ENCODE results near the gene DNHD1.

DNHD1 gene

GRCh38 chr11:6572215-6572614 is 75.1 kb downstream of the DNHD1 start:
- H3K27me3 ChIP-seq (ENCODE audit: control insufficient read depth, insufficient read depth, low read length), result no peaks in the 10 kb centered on the region
- H3K4me1 ChIP-seq (ENCODE audit: control insufficient read depth, insufficient read depth, low read length), result no peaks in the 10 kb centered on the region
- no peaks in the 10 kb centered on the region for H3K36me3 ChIP-seq (ENCODE audit: control insufficient read depth, insufficient read depth, low read length)
- no peak for DNase-seq (ENCODE audit: low read depth, low spot score)
- H3K27ac ChIP-seq (ENCODE audit: low read length), result no peak overlapping the region
- no CpG with 5 or more reads among the region's 2 CpGs for WGBS (ENCODE audit: insufficient coverage, insufficient read length)
- H3K9me3 ChIP-seq (ENCODE audit: control insufficient read depth, insufficient read depth, low read length), result no peaks in the 10 kb centered on the region
- no peak overlapping the region for H3K4me3 ChIP-seq (ENCODE audit: low read length)

- no CpG with 5 or more reads among the region's 6 CpGs for WGBS (ENCODE audit: insufficient coverage, insufficient read length)
- H3K27ac ChIP-seq (ENCODE audit: low read length), result no peak overlapping the region
- DNase-seq (ENCODE audit: low read depth, low spot score), result no peak
- H3K9me3 ChIP-seq (ENCODE audit: control insufficient read depth, insufficient read depth, low read length), result no peaks in the 10 kb centered on the region
- H3K36me3 ChIP-seq (ENCODE audit: control insufficient read depth, insufficient read depth, low read length), result no peaks in the 10 kb centered on the region
- H3K4me1 ChIP-seq (ENCODE audit: control insufficient read depth, insufficient read depth, low read length), result no peaks in the 10 kb centered on the region
- H3K27me3 ChIP-seq (ENCODE audit: control insufficient read depth, insufficient read depth, low read length), result no peaks in the 10 kb centered on the region
- no peak overlapping the region for H3K4me3 ChIP-seq (ENCODE audit: low read length)
Measured at GRCh38 chr11:6574816-6575715, 78.0 kb downstream of the DNHD1 start.

- Histone ChIP-seq H3K4me3 (ENCODE audit: low read length) (no peak overlapping the region), H3K9me3 (ENCODE audit: control insufficient read depth, insufficient read depth, low read length) (no peaks in the 10 kb centered on the region), H3K27me3 (ENCODE audit: control insufficient read depth, insufficient read depth, low read length) (no peaks in the 10 kb centered on the region), H3K27ac (ENCODE audit: low read length) (no peak overlapping the region), H3K4me1 (ENCODE audit: control insufficient read depth, insufficient read depth, low read length) (no peaks in the 10 kb centered on the region), H3K36me3 (ENCODE audit: control insufficient read depth, insufficient read depth, low read length) (no peaks in the 10 kb centered on the region)
- DNase-seq (ENCODE audit: low read depth, low spot score), result no peak
- no CpG with 5 or more reads among the region's 6 CpGs for WGBS (ENCODE audit: insufficient coverage, insufficient read length)
Measured at GRCh38 chr11:6576471-6577373, 79.6 kb downstream of the DNHD1 start.

GRCh38 chr11:6578134-6578533 is 81.1 kb downstream of the DNHD1 start:
- DNase-seq (ENCODE audit: low read depth, low spot score), result no peak
- H3K36me3 ChIP-seq (ENCODE audit: control insufficient read depth, insufficient read depth, low read length), result no peaks in the 10 kb centered on the region
- H3K4me1 ChIP-seq (ENCODE audit: control insufficient read depth, insufficient read depth, low read length), result no peaks in the 10 kb centered on the region
- no CpG with 5 or more reads among the region's 1 CpG for WGBS (ENCODE audit: insufficient coverage, insufficient read length)
- no peak overlapping the region for H3K27ac ChIP-seq (ENCODE audit: low read length)
- H3K27me3 ChIP-seq (ENCODE audit: control insufficient read depth, insufficient read depth, low read length), result no peaks in the 10 kb centered on the region
- H3K4me3 ChIP-seq (ENCODE audit: low read length), result no peak overlapping the region
- H3K9me3 ChIP-seq (ENCODE audit: control insufficient read depth, insufficient read depth, low read length), result no peaks in the 10 kb centered on the region

- H3K27me3 ChIP-seq (ENCODE audit: control insufficient read depth, insufficient read depth, low read length), result no peaks in the 10 kb centered on the region
- H3K4me3 ChIP-seq (ENCODE audit: low read length), result no peak overlapping the region
- no peaks in the 10 kb centered on the region for H3K9me3 ChIP-seq (ENCODE audit: control insufficient read depth, insufficient read depth, low read length)
- H3K36me3 ChIP-seq (ENCODE audit: control insufficient read depth, insufficient read depth, low read length), result no peaks in the 10 kb centered on the region
- DNase-seq (ENCODE audit: low read depth, low spot score), result no peak
- H3K27ac ChIP-seq (ENCODE audit: low read length), result no peak overlapping the region
- WGBS (ENCODE audit: insufficient coverage, insufficient read length), result no CpG with 5 or more reads among the region's 2 CpGs
- no peaks in the 10 kb centered on the region for H3K4me1 ChIP-seq (ENCODE audit: control insufficient read depth, insufficient read depth, low read length)
Measured at GRCh38 chr11:6579681-6580080, 82.6 kb downstream of the DNHD1 start.

GRCh38 chr11:6583584-6583983 is 86.5 kb downstream of the DNHD1 start:
- no peak overlapping the region for H3K27ac ChIP-seq (ENCODE audit: low read length)
- no peaks in the 10 kb centered on the region for H3K36me3 ChIP-seq (ENCODE audit: control insufficient read depth, insufficient read depth, low read length)
- no peaks in the 10 kb centered on the region for H3K4me1 ChIP-seq (ENCODE audit: control insufficient read depth, insufficient read depth, low read length)
- no peaks in the 10 kb centered on the region for H3K27me3 ChIP-seq (ENCODE audit: control insufficient read depth, insufficient read depth, low read length)
- no peak for DNase-seq (ENCODE audit: low read depth, low spot score)
- WGBS (ENCODE audit: insufficient coverage, insufficient read length), result no CpG with 5 or more reads among the region's 1 CpG
- H3K9me3 ChIP-seq (ENCODE audit: control insufficient read depth, insufficient read depth, low read length), result no peaks in the 10 kb centered on the region
- H3K4me3 ChIP-seq (ENCODE audit: low read length), result no peak overlapping the region

- no peak overlapping the region for H3K27ac ChIP-seq (ENCODE audit: low read length)
- H3K4me1 ChIP-seq (ENCODE audit: control insufficient read depth, insufficient read depth, low read length), result no peaks in the 10 kb centered on the region
- H3K9me3 ChIP-seq (ENCODE audit: control insufficient read depth, insufficient read depth, low read length), result no peaks in the 10 kb centered on the region
- no peak for DNase-seq (ENCODE audit: low read depth, low spot score)
- H3K36me3 ChIP-seq (ENCODE audit: control insufficient read depth, insufficient read depth, low read length), result no peaks in the 10 kb centered on the region
- WGBS (ENCODE audit: insufficient coverage, insufficient read length), result no CpG with 5 or more reads among the region's 4 CpGs
- H3K27me3 ChIP-seq (ENCODE audit: control insufficient read depth, insufficient read depth, low read length), result no peaks in the 10 kb centered on the region
- H3K4me3 ChIP-seq (ENCODE audit: low read length), result no peak overlapping the region
Measured at GRCh38 chr11:6584528-6584927, 87.4 kb downstream of the DNHD1 start.

GRCh38 chr11:6586434-6587359 is 89.6 kb downstream of the DNHD1 start:
- DNase-seq (ENCODE audit: low read depth, low spot score), result no peak
- H3K4me3 ChIP-seq (ENCODE audit: low read length), result no peak overlapping the region
- no peaks in the 10 kb centered on the region for H3K4me1 ChIP-seq (ENCODE audit: control insufficient read depth, insufficient read depth, low read length)

GRCh38 chr11:6587360-6587953 is 90.4 kb downstream of the DNHD1 start:
- H3K27me3 ChIP-seq (ENCODE audit: control insufficient read depth, insufficient read depth, low read length), result no peaks in the 10 kb centered on the region
- no peak for DNase-seq (ENCODE audit: low read depth, low spot score)
- no peaks in the 10 kb centered on the region for H3K9me3 ChIP-seq (ENCODE audit: control insufficient read depth, insufficient read depth, low read length)
- WGBS (ENCODE audit: insufficient coverage, insufficient read length), result no CpG with 5 or more reads among the region's 11 CpGs
- H3K36me3 ChIP-seq (ENCODE audit: control insufficient read depth, insufficient read depth, low read length), result no peaks in the 10 kb centered on the region
- no peaks in the 10 kb centered on the region for H3K4me1 ChIP-seq (ENCODE audit: control insufficient read depth, insufficient read depth, low read length)
- no peak overlapping the region for H3K4me3 ChIP-seq (ENCODE audit: low read length)
- H3K27ac ChIP-seq (ENCODE audit: low read length), result no peak overlapping the region

More at GRCh38 chr11:6586434-6587359, 89.6 kb downstream of the DNHD1 start:
- H3K27me3 ChIP-seq (ENCODE audit: control insufficient read depth, insufficient read depth, low read length), result no peaks in the 10 kb centered on the region
- no peaks in the 10 kb centered on the region for H3K9me3 ChIP-seq (ENCODE audit: control insufficient read depth, insufficient read depth, low read length)
- no peak overlapping the region for H3K27ac ChIP-seq (ENCODE audit: low read length)
- H3K36me3 ChIP-seq (ENCODE audit: control insufficient read depth, insufficient read depth, low read length), result no peaks in the 10 kb centered on the region
- no CpG with 5 or more reads among the region's 25 CpGs for WGBS (ENCODE audit: insufficient coverage, insufficient read length)

Data from iPS DF 6.9 (cell line).